ENCODE results near the gene TNFSF9. TPM values are rescaled to one million over a fixed set of nuclear protein-coding genes. Genes with fewer than 3 reads are reported as not detected.

Gene TNFSF9
- total RNA-seq, 1 donor: 16.6 TPM

DNA sequence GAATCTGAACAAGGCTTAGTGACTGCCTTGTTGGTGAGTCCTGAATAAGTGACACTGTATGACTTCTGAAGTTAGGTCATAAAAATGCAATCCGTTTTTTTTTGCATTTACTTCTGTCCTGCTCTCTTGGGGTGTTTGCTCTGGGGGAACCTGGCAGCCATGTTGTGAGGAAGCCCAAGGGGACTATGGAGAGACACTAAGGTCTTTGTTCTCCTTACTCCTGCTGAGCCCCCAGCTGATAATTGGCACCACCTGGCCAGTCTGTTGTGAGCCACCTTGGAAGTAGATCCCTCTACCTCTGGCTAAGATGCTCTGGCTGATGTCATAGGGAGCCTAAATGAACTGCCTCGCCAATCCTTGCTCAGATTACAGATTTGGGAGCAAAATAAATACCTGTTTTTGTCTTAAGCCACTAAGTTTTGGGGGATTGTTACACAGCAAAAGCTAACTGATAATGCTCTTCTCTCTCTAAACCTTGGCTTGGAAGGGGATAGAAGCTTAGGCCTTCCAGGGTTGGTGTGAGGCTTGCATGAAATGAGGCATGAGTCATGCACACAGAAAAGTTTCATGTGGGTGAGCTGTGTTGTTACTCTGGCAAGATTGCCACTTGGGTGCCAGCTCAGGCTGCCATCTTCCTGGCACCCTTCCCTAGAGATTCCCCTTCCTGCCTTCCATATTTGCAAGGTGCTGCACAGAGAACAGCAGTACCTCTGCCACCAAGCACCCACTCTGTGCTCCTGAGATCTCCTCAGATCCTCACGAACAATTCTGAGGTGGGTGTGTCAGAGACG is 38.8 kb upstream of the TNFSF9 start:
- Histone ChIP-seq H3K27ac (ENCODE audit: low read depth, low read length) (no peak overlapping the region), H4K20me1 (ENCODE audit: insufficient read depth, low read length) (no peaks in the 10 kb centered on the region), H3K4me1 (ENCODE audit: insufficient read depth, low read length) (no peaks in the 10 kb centered on the region), H2AFZ (ENCODE audit: low read length) (no peak overlapping the region), H3K27me3 (ENCODE audit: insufficient read depth, low read length) (no peaks in the 10 kb centered on the region), H3K9me3 (ENCODE audit: low read depth, low read length) (no peaks in the 10 kb centered on the region), H3K4me2 (ENCODE audit: insufficient read depth, low read length) (no peak overlapping the region), H3K79me2 (ENCODE audit: insufficient read depth, low read length) (no peaks in the 10 kb centered on the region), H3K4me3 (ENCODE audit: insufficient read depth, low read length) (no peak overlapping the region), H3K36me3 (ENCODE audit: insufficient read depth, low read length) (no peaks in the 10 kb centered on the region)
- TF ChIP-seq, protein P1, sequence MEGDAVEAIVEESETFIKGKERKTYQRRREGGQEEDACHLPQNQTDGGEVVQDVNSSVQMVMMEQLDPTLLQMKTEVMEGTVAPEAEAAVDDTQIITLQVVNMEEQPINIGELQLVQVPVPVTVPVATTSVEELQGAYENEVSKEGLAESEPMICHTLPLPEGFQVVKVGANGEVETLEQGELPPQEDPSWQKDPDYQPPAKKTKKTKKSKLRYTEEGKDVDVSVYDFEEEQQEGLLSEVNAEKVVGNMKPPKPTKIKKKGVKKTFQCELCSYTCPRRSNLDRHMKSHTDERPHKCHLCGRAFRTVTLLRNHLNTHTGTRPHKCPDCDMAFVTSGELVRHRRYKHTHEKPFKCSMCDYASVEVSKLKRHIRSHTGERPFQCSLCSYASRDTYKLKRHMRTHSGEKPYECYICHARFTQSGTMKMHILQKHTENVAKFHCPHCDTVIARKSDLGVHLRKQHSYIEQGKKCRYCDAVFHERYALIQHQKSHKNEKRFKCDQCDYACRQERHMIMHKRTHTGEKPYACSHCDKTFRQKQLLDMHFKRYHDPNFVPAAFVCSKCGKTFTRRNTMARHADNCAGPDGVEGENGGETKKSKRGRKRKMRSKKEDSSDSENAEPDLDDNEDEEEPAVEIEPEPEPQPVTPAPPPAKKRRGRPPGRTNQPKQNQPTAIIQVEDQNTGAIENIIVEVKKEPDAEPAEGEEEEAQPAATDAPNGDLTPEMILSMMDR (IDR thresholded peaks at IDR 0.05; ENCODE audit: extremely low read depth, low read depth, low read length): no peak
- DNase-seq (ENCODE audit: insufficient read length, low spot score, missing footprints): peak; percentile 37

GRCh38 chr19:6494438-6495036 is 36.3 kb upstream of the TNFSF9 start:
- peak; percentile 32 for DNase-seq (ENCODE audit: insufficient read length, low spot score, missing footprints)
- H3K4me1 ChIP-seq (ENCODE audit: insufficient read depth, low read length): no peaks in the 10 kb centered on the region
- TF ChIP-seq, protein P1 (IDR thresholded peaks at IDR 0.05; ENCODE audit: extremely low read depth, low read depth, low read length): no peak
- H4K20me1 ChIP-seq (ENCODE audit: insufficient read depth, low read length): no peaks in the 10 kb centered on the region
- no peaks in the 10 kb centered on the region for H3K27me3 ChIP-seq (ENCODE audit: insufficient read depth, low read length)
- H3K4me2 ChIP-seq (ENCODE audit: insufficient read depth, low read length): no peak overlapping the region
- H3K79me2 ChIP-seq (ENCODE audit: insufficient read depth, low read length): no peaks in the 10 kb centered on the region
- no peaks in the 10 kb centered on the region for H3K36me3 ChIP-seq (ENCODE audit: insufficient read depth, low read length)
- no peak overlapping the region for H3K4me3 ChIP-seq (ENCODE audit: insufficient read depth, low read length)
- no peak overlapping the region for H2AFZ ChIP-seq (ENCODE audit: low read length)
- H3K9me3 ChIP-seq (ENCODE audit: low read depth, low read length): no peaks in the 10 kb centered on the region
- H3K27ac ChIP-seq (ENCODE audit: low read depth, low read length): no peak overlapping the region

GRCh38 chr19:6495947-6496346 is 34.9 kb upstream of the TNFSF9 start:
- no peaks in the 10 kb centered on the region for H3K9me3 ChIP-seq (ENCODE audit: low read depth, low read length)
- H3K4me2 ChIP-seq (ENCODE audit: insufficient read depth, low read length): no peak overlapping the region
- H3K4me3 ChIP-seq (ENCODE audit: insufficient read depth, low read length): no peak overlapping the region
- peaks cover 3% of the 10 kb centered on the region for H3K27me3 ChIP-seq (ENCODE audit: insufficient read depth, low read length)
- H3K27ac ChIP-seq (ENCODE audit: low read depth, low read length): no peak overlapping the region
- no peak overlapping the region for H2AFZ ChIP-seq (ENCODE audit: low read length)
- no peaks in the 10 kb centered on the region for H3K4me1 ChIP-seq (ENCODE audit: insufficient read depth, low read length)
- H3K79me2 ChIP-seq (ENCODE audit: insufficient read depth, low read length): no peaks in the 10 kb centered on the region
- peak; percentile 49 for DNase-seq (ENCODE audit: insufficient read length, low spot score, missing footprints)
- TF ChIP-seq, protein P1 (IDR thresholded peaks at IDR 0.05; ENCODE audit: extremely low read depth, low read depth, low read length): no peak
- H4K20me1 ChIP-seq (ENCODE audit: insufficient read depth, low read length): no peaks in the 10 kb centered on the region
- no peaks in the 10 kb centered on the region for H3K36me3 ChIP-seq (ENCODE audit: insufficient read depth, low read length)

GRCh38 chr19:6498294-6499036 is 32.4 kb upstream of the TNFSF9 start:
- Histone ChIP-seq H3K4me2 (ENCODE audit: insufficient read depth, low read length) (no peak overlapping the region), H4K20me1 (ENCODE audit: insufficient read depth, low read length) (no peaks in the 10 kb centered on the region), H3K36me3 (ENCODE audit: insufficient read depth, low read length) (no peaks in the 10 kb centered on the region), H3K27me3 (ENCODE audit: insufficient read depth, low read length) (peaks cover 26% of the 10 kb centered on the region), H3K9me3 (ENCODE audit: low read depth, low read length) (no peaks in the 10 kb centered on the region), H2AFZ (ENCODE audit: low read length) (no peak overlapping the region), H3K27ac (ENCODE audit: low read depth, low read length) (no peak overlapping the region), H3K4me3 (ENCODE audit: insufficient read depth, low read length) (no peak overlapping the region), H3K4me1 (ENCODE audit: insufficient read depth, low read length) (no peaks in the 10 kb centered on the region), H3K79me2 (ENCODE audit: insufficient read depth, low read length) (no peaks in the 10 kb centered on the region)
- peak; percentile 67 for DNase-seq (ENCODE audit: insufficient read length, low spot score, missing footprints)
- TF ChIP-seq, protein P1 (IDR thresholded peaks at IDR 0.05; ENCODE audit: extremely low read depth, low read depth, low read length): no peak
